ENCODE data around the gene WDR70. TPM values are rescaled to one million over a fixed set of nuclear protein-coding genes. Genes with fewer than 3 reads are reported as not detected.
"Not testable (repeated sequence)": the region's sequence is repeated elsewhere in the genome, so short reads cannot be mapped to it uniquely, and the experiment has no call there.

Gene WDR70
- total RNA-seq, 1 donor from 2014 or later: 19.0 TPM

- TF ChIP-seq CTCF (conservative IDR thresholded peaks at IDR 0.05; ENCODE audit: low read depth, low read length): no peak
- no peak overlapping the region for H3K4me3 ChIP-seq (ENCODE audit: low read depth, low read length)
- DNase-seq (ENCODE audit: low read depth): no peak
These were observed 196.7 kb downstream of the WDR70 start for GRCh38 chr5:37575541-37576489.

- no peak for TF ChIP-seq CTCF (conservative IDR thresholded peaks at IDR 0.05; ENCODE audit: low read depth, low read length)
- H3K4me3 ChIP-seq (ENCODE audit: low read depth, low read length): no peak overlapping the region
- DNase-seq (ENCODE audit: low read depth): no peak
These were observed 197.4 kb downstream of the WDR70 start for GRCh38 chr5:37576552-37576951.

- no peak overlapping the region for H3K4me3 ChIP-seq (ENCODE audit: low read depth, low read length)
- no peak for TF ChIP-seq CTCF (conservative IDR thresholded peaks at IDR 0.05; ENCODE audit: low read depth, low read length)
- no peak for DNase-seq (ENCODE audit: low read depth)
These were observed 199.1 kb downstream of the WDR70 start for GRCh38 chr5:37578176-37578575.

- no peak overlapping the region for H3K4me3 ChIP-seq (ENCODE audit: low read depth, low read length)
- DNase-seq (ENCODE audit: low read depth): no peak
- no peak for TF ChIP-seq CTCF (conservative IDR thresholded peaks at IDR 0.05; ENCODE audit: low read depth, low read length)
These were observed 201.0 kb downstream of the WDR70 start for GRCh38 chr5:37580106-37580505.

- no peak for TF ChIP-seq CTCF (conservative IDR thresholded peaks at IDR 0.05; ENCODE audit: low read depth, low read length)
- DNase-seq (ENCODE audit: low read depth): no peak
- no peak overlapping the region for H3K4me3 ChIP-seq (ENCODE audit: low read depth, low read length)
These were observed 203.1 kb downstream of the WDR70 start for GRCh38 chr5:37582202-37582601.

GRCh38 chr5:37593292-37593691 lies 214.2 kb downstream of the WDR70 start:
- DNase-seq (ENCODE audit: low read depth); H3K4me3 ChIP-seq (ENCODE audit: low read depth, low read length): not testable (repeated sequence)

- not testable (repeated sequence) for DNase-seq (ENCODE audit: low read depth); H3K4me3 ChIP-seq (ENCODE audit: low read depth, low read length)
These were observed 215.7 kb downstream of the WDR70 start for GRCh38 chr5:37594864-37595263.

- H3K4me3 ChIP-seq (ENCODE audit: low read depth, low read length): no peak overlapping the region
- DNase-seq (ENCODE audit: low read depth): no peak
These were observed 219.6 kb downstream of the WDR70 start for GRCh38 chr5:37598733-37599132.

More at GRCh38 chr5:37598733-37599132, 219.6 kb downstream of the WDR70 start:
- TF ChIP-seq CTCF (conservative IDR thresholded peaks at IDR 0.05; ENCODE audit: low read depth, low read length): no peak
